PC-9 (cell line): ENCODE data around the gene C14orf93. TPM values are rescaled to one million over a fixed set of nuclear protein-coding genes. Genes with fewer than 3 reads are reported as not detected.

Experiments
- BruUV-seq: library from RNA; stranded (reverse); fragments of 400-500 nt; replicated peaks from 2 replicates; lab custom pipeline; 2021; lab: Mats Ljungman, UMichigan
- CTCF ChIA-PET: fragments of 300-600 bp; sonication (Branson Sonifier 250); formaldehyde crosslinking; loops from one replicate; lab custom pipeline; 2022; ENCODE audit warnings: antibody characterized with exemption; lab: Charles Lee
- POLR2A ChIA-PET: fragments of 300-600 bp; sonication (Branson Sonifier 250); formaldehyde crosslinking; loops from one replicate; lab custom pipeline; 2022; ENCODE audit warnings: antibody characterized with exemption; ENCODE audit not compliant: unreplicated experiment; lab: Charles Lee
- DNase-seq, 2 experiments: peaks; one replicate each; pipeline versions ENCODE4 v3.0.0 to v3.0.0-alpha.2; 2015 to 2022; ENCODE audit warnings: mixed read lengths in 1 of 2
- H2AFZ ChIP-seq: fragments of 200-600 bp; sonication (generic); 2 replicates; pipeline ENCODE4 v1.8.1; 2017; ENCODE audit warnings: antibody characterized with exemption
- H3F3A ChIP-seq: fragments of 200-600 bp; sonication (generic); 2 replicates; pipeline ENCODE4 v1.8.1; 2017; ENCODE audit warnings: antibody characterized with exemption, mild to moderate bottlenecking, low read depth; ENCODE audit not compliant: insufficient read depth
- H3K27ac ChIP-seq: fragments of 200-600 bp; sonication (generic); 2 replicates; pipeline ENCODE4 v1.6.1; 2016; ENCODE audit warnings: mixed run types
- H3K27me3 ChIP-seq: fragments of 200-600 bp; sonication (generic); 2 replicates; pipeline ENCODE4 v1.6.1; 2016; ENCODE audit warnings: low read depth, mixed run types; ENCODE audit not compliant: insufficient read depth
- H3K36me3 ChIP-seq: fragments of 200-600 bp; sonication (generic); 2 replicates; pipeline ENCODE4 v1.6.1; 2016; ENCODE audit warnings: low read depth, mixed run types
- H3K4me1 ChIP-seq: fragments of 200-600 bp; sonication (generic); replicated peaks from 2 replicates; pipeline ENCODE4 v1.6.1; 2016; ENCODE audit warnings: mixed run types; ENCODE audit not compliant: insufficient read depth
- H3K4me2 ChIP-seq: fragments of 200-600 bp; sonication (generic); 2 replicates; pipeline ENCODE4 v1.6.1; 2017; ENCODE audit warnings: mixed run types
- H3K4me3 ChIP-seq: fragments of 200-600 bp; sonication (generic); 2 replicates; pipeline ENCODE4 v1.6.1; 2016; ENCODE audit warnings: mixed run types
- H3K79me2 ChIP-seq: fragments of 200-600 bp; sonication (generic); 2 replicates; pipeline ENCODE4 v1.6.1; 2017; ENCODE audit warnings: low read depth, mixed run types
- H3K9me2 ChIP-seq: fragments of 200-600 bp; sonication (generic); 2 replicates; pipeline ENCODE4 v1.8.1; 2017; ENCODE audit warnings: mild to moderate bottlenecking; ENCODE audit not compliant: insufficient read depth
- H3K9me3 ChIP-seq: fragments of 200-600 bp; sonication (generic); 2 replicates; pipeline ENCODE4 v1.8.1; 2016; ENCODE audit warnings: low read depth; ENCODE audit not compliant: insufficient read depth
- H4K20me1 ChIP-seq: fragments of 200-600 bp; sonication (generic); 2 replicates; pipeline ENCODE4 v1.8.1; 2017; ENCODE audit not compliant: insufficient read depth
- EZH2 ChIP-seq: fragments of 200-600 bp; sonication (generic); IDR thresholded peaks from 2 replicates; pipeline ENCODE4 v1.8.0; 2017; ENCODE audit warnings: antibody characterized with exemption, low read depth
- intact Hi-C: fragments of 100-400 bp; cut with micrococcal nuclease; formaldehyde crosslinking; loops from one replicate; pipeline ENCODE4 v1.10.0; 2022; ENCODE audit not compliant: unreplicated experiment
- total RNA-seq: library from RNA; stranded (reverse); gene quantifications from 2 replicates; pipeline ENCODE4 v1.2.3, GENCODE V29; 2021
- TF ChIP-seq, protein P1 (sequence below): fragments of 200-600 bp; sonication (generic); conservative IDR thresholded peaks from 2 replicates; pipeline ENCODE4 v1.6.1; 2017; ENCODE audit warnings: mixed run types, antibody characterized with exemption, mild to moderate bottlenecking, moderate library complexity

The C14orf93 gene
- total RNA-seq, 1 experiment from 2014 or later = 13.9 TPM

DNA sequence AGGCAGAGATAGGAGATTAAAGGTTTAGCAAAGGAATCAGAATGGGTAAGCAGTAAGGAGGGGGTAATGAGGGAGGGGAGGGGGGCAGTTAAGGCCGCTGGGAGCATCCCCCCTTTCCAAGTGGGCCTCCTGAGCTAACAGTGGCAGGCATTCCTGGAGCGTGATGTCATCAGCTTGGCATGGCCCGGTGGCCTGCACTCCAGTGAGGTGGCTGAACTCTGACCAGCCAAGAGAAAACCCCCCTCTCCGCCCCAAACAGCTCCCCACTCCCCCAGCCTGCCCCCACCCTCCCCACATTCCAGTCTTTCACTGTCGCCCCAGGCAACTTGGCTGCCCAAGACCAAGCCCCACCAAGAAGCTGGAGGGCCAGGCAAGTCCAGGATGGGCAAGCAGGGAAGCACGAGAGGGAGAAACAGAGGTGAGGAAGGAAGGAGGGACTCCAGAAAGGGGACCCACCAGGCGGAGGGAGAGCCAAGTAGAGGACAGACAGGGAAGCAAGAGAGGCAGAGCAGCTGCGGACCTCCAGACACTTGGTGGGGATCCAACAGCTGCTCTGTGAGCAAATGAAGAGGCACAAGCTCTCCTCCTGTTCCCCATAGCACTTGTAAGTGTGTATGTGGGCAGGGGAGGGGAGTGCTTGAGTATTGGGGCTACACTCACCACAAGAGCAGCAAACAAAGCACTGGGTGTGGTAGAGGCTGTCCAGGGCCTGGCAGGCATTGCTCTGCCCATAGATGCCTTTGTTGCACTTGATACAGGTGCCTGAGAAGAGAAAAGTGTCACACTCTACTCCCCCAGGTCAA lies 32.1 kb downstream of the C14orf93 start:
- H4K20me1 ChIP-seq = no peaks in the 10 kb centered on the region
- peak; percentile 82 to 83 for DNase-seq
- POLR2A ChIA-PET = interaction anchor here (0.6 to 1.0 kb wide), 4 partner anchors 89 to 379 kb away, joined by 3 to 7 read pairs (median 4); partner anchors contain the start of genes ACIN1 and C14orf119

DNA sequence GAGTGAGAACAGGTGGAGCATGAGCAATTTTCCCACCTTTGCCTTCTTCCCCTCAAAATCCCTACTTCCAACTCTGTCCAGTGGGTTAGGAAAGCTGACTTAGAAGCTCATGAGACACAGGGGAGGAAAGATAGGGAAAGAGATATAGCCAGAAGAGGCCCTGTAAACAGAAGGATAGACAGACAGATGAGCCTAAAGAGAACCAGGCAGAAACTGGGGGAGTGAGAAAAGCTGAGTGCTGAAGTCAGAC lies 32.6 kb downstream of the C14orf93 start:
- POLR2A ChIA-PET = interaction anchor here (0.5 to 1.0 kb wide), 4 partner anchors 118 to 1075 kb away, joined by 3 to 8 read pairs (median 6); partner anchors contain the start of genes ACIN1 and C14orf119
- CTCF ChIA-PET = interaction anchor here (1.2 to 2.7 kb wide), 3 partner anchors 9 to 92 kb away, joined by 3 to 12 read pairs (median 6); no protein-coding TSS in a partner anchor
- Histone ChIP-seq H3K36me3 (peaks cover 5% of the 10 kb centered on the region), H3K9me3 (no peaks in the 10 kb centered on the region), H3F3A (peaks cover 31% of the 10 kb centered on the region), H3K4me3 (peak overlapping the region; percentile 2; the same call in 1 of the 2 replicates), H4K20me1 (no peaks in the 10 kb centered on the region), H3K79me2 (peaks cover 26% of the 10 kb centered on the region), H3K9me2 (no peaks in the 10 kb centered on the region), H2AFZ (no peak overlapping the region), H3K4me2 (peak overlapping the region; percentile 87), H3K27me3 (no peaks in the 10 kb centered on the region), H3K27ac (peak overlapping the region; percentile 73), H3K4me1 (peaks cover 45% of the 10 kb centered on the region)
- intact Hi-C loops = no loop called here
- no TSS peak for BruUV-seq
- TF ChIP-seq, protein P1, sequence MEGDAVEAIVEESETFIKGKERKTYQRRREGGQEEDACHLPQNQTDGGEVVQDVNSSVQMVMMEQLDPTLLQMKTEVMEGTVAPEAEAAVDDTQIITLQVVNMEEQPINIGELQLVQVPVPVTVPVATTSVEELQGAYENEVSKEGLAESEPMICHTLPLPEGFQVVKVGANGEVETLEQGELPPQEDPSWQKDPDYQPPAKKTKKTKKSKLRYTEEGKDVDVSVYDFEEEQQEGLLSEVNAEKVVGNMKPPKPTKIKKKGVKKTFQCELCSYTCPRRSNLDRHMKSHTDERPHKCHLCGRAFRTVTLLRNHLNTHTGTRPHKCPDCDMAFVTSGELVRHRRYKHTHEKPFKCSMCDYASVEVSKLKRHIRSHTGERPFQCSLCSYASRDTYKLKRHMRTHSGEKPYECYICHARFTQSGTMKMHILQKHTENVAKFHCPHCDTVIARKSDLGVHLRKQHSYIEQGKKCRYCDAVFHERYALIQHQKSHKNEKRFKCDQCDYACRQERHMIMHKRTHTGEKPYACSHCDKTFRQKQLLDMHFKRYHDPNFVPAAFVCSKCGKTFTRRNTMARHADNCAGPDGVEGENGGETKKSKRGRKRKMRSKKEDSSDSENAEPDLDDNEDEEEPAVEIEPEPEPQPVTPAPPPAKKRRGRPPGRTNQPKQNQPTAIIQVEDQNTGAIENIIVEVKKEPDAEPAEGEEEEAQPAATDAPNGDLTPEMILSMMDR = no peak
- no peak for TF ChIP-seq EZH2
- DNase-seq = no peak

More for the DNA sequence above, 32.1 kb downstream of the C14orf93 start:
- no peak overlapping the region for H2AFZ ChIP-seq
- peak overlapping the region; percentile 76 for H3K27ac ChIP-seq
- BruUV-seq = no TSS peak
- CTCF ChIA-PET = interaction anchor here (0.6 to 2.7 kb wide), 4 partner anchors 9 to 91 kb away, joined by 3 to 12 read pairs (median 8); no protein-coding TSS in a partner anchor
- TF ChIP-seq, protein P1 = no peak
- TF ChIP-seq EZH2 = no peak
- H3K4me3 ChIP-seq = peak overlapping the region; percentile 38; the same call in 1 of the 2 replicates
- intact Hi-C loops = no loop called here
- H3K9me2 ChIP-seq = no peaks in the 10 kb centered on the region
- peaks cover 26% of the 10 kb centered on the region for H3K79me2 ChIP-seq
- H3K4me1 ChIP-seq = peaks cover 45% of the 10 kb centered on the region
- H3K36me3 ChIP-seq = peaks cover 5% of the 10 kb centered on the region; the same call in 1 of the 2 replicates
- H3K27me3 ChIP-seq = no peaks in the 10 kb centered on the region
- H3K9me3 ChIP-seq = no peaks in the 10 kb centered on the region
- H3K4me2 ChIP-seq = peak overlapping the region; percentile 87
- H3F3A ChIP-seq = peaks cover 33% of the 10 kb centered on the region

DNA sequence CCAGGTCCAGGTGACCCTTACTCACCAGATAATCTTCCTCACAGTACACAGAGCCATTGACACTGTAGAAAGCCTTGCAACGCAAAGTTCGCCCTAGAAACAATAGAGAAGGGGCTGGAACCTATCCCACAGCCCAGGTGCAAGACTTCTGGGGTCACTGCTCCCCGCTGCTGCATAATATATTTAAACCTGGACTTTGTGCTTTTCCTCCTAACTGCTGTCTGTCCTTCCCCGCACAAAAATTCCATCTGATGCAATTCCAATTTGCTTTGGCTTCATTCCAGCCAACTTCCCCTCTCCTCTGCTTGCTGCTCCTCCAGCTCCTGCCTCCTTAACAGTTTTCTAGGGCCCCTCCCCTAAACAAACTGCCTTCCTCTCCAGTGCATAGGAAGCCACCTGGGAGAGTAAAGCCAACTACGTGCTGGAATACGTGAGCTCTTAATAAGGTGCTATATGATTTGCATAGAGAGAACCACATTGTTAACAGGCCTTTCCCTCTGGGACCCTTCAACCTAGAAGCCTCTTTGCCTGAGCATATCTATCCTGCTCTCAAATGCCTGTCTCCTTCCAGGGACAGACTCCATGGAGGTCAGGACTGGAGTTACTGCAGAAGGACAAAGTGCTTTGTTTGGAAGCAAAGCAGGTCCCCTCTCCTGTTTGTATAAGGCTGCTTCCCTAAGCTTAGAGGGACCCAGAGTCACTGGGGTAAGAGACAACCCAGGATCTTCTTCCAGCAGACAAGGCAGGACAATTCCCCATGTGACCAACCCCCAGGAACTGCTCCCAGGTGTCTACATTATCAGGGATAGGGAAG lies 33.1 kb downstream of the C14orf93 start:
- H3K36me3 ChIP-seq = peaks cover 5% of the 10 kb centered on the region
- H3F3A ChIP-seq = peaks cover 31% of the 10 kb centered on the region
- peak overlapping the region; percentile 73 for H3K27ac ChIP-seq
- no peaks in the 10 kb centered on the region for H3K9me2 ChIP-seq
- peak overlapping the region; percentile 2; the same call in 1 of the 2 replicates for H3K4me3 ChIP-seq
- no TSS peak for BruUV-seq
- H4K20me1 ChIP-seq = no peaks in the 10 kb centered on the region
- TF ChIP-seq EZH2 = no peak
- TF ChIP-seq, protein P1 = no peak
- peaks cover 45% of the 10 kb centered on the region for H3K4me1 ChIP-seq
- H3K4me2 ChIP-seq = peak overlapping the region; percentile 87
- intact Hi-C loops = no loop called here
- no peak overlapping the region for H2AFZ ChIP-seq
- H3K27me3 ChIP-seq = no peaks in the 10 kb centered on the region
- H3K79me2 ChIP-seq = peaks cover 22% of the 10 kb centered on the region
- POLR2A ChIA-PET = interaction anchor here (0.5 to 0.7 kb wide), 2 partner anchors 378 to 1076 kb away, joined by 7 to 8 read pairs; no protein-coding TSS in a partner anchor
- peak; percentile 18 to 55 for DNase-seq
- H3K9me3 ChIP-seq = no peaks in the 10 kb centered on the region
- CTCF ChIA-PET = interaction anchor here (0.7 to 2.7 kb wide), 4 partner anchors 10 to 92 kb away, joined by 3 to 12 read pairs (median 6); no protein-coding TSS in a partner anchor
